ENCODE measurements around the gene ARX.

The ARX gene

GRCh38 chrX:25015486-25016360 is at the start of gene ARX:
Gene ARX, minus strand, starts transcription at chrX:25015965. Its CDS starts 228 bp downstream, at chrX:25015737.
- peak; percentile 53 for DNase-seq

- no peak for DNase-seq
These were observed 43.5 kb upstream of the ARX start for GRCh38 chrX:25059273-25059672.

GRCh38 chrX:25052798-25053534 is 37.2 kb upstream of the ARX start:
- DNase-seq: no peak

GRCh38 chrX:25049971-25050370 is 34.2 kb upstream of the ARX start:
- DNase-seq: no peak

- peak; percentile 6 for DNase-seq
These were observed 33.6 kb upstream of the ARX start for GRCh38 chrX:25049357-25049756.

GRCh38 chrX:25048178-25048577 is 32.4 kb upstream of the ARX start:
- DNase-seq: no peak

GRCh38 chrX:25043192-25043591 is 27.4 kb upstream of the ARX start:
- DNase-seq: no peak

- no peak for DNase-seq
These were observed 23.3 kb upstream of the ARX start for GRCh38 chrX:25039036-25039435.

- DNase-seq: no peak
These were observed 19.1 kb upstream of the ARX start for GRCh38 chrX:25034889-25035288.

GRCh38 chrX:25029288-25029825 is 13.6 kb upstream of the ARX start:
- DNase-seq: no peak

- peak; percentile 22 for DNase-seq
These were observed 13.0 kb upstream of the ARX start for GRCh38 chrX:25028726-25029125.

GRCh38 chrX:25026576-25026975 is 10.8 kb upstream of the ARX start:
- no peak for DNase-seq

GRCh38 chrX:25025615-25026014 is 9.8 kb upstream of the ARX start:
- DNase-seq: no peak

- DNase-seq: no peak
These were observed 8.1 kb upstream of the ARX start for GRCh38 chrX:25023908-25024307.

- DNase-seq: no peak
These were observed 6.9 kb upstream of the ARX start for GRCh38 chrX:25022499-25023325.

- no peak for DNase-seq
These were observed 5.2 kb upstream of the ARX start for GRCh38 chrX:25020905-25021449.

- no peak for DNase-seq
These were observed 4.7 kb upstream of the ARX start for GRCh38 chrX:25020391-25020904.

- DNase-seq: no peak
These were observed 4.1 kb upstream of the ARX start for GRCh38 chrX:25019707-25020390.

- DNase-seq: no peak
These were observed 2.9 kb upstream of the ARX start for GRCh38 chrX:25018682-25019081.

- DNase-seq: no peak
These were observed 2.0 kb upstream of the ARX start for GRCh38 chrX:25017667-25018247.

GRCh38 chrX:25016938-25017598 is 1.3 kb upstream of the ARX start:
- no peak for DNase-seq
